Kidney (tissue), 14 donors: ENCODE measurements around the gene IGLL5. TPM values are rescaled to one million over a fixed set of nuclear protein-coding genes. Genes with fewer than 3 reads are reported as not detected.
A peak's percentile ranks its signal among the peaks of the same experiment; 100 is the strongest.

ENCODE experiments used
- DNase-seq, 5 donors: peaks; one replicate each; pipeline ENCODE4 v3.0.0-alpha.2; 2013 to 2020
- FAIRE-seq: peaks from 2 replicates; lab custom pipeline; 2012; peaks lifted over from hg19 to GRCh38; lab: Jason Lieb, UNC
- H3K27ac ChIP-seq, 2 donors: one replicate each; pipeline ENCODE4 v1.7.0; 2013; ENCODE audit warnings: low read depth in 2 of 2, low read length in 2 of 2, inconsistent platforms in 1 of 2
- H3K27me3 ChIP-seq: one replicate; pipeline ENCODE4 v1.7.1; 2013; ENCODE audit warnings: low read length, inconsistent platforms; ENCODE audit not compliant: control insufficient read depth, insufficient read depth
- H3K36me3 ChIP-seq, 3 donors: one replicate each; pipeline versions ENCODE4 v1.7.0 to v1.7.1; 2013; ENCODE audit warnings: low read length in 3 of 3, control low read depth in 1 of 3, inconsistent platforms in 1 of 3; ENCODE audit not compliant: insufficient read depth in 3 of 3, control insufficient read depth in 2 of 3
- H3K4me1 ChIP-seq, 3 donors: one replicate each; pipeline versions ENCODE4 v1.7.0 to v1.7.1; 2013; ENCODE audit warnings: low read length in 3 of 3, inconsistent platforms in 1 of 3, low read depth in 1 of 3; ENCODE audit not compliant: control insufficient read depth in 2 of 3, insufficient read depth in 2 of 3
- H3K4me3 ChIP-seq, 3 donors: one replicate each; pipeline versions ENCODE4 v1.7.0 to v1.8.1; 2013; ENCODE audit warnings: low read length in 3 of 3, control low read depth in 1 of 3, inconsistent platforms in 1 of 3
- H3K9ac ChIP-seq, 3 donors: one replicate each; pipeline versions ENCODE4 v1.7.0 to v1.7.1; 2013; ENCODE audit warnings: low read length in 3 of 3, control low read depth in 1 of 3, inconsistent platforms in 1 of 3
- H3K9me3 ChIP-seq, 3 donors: one replicate each; pipeline versions ENCODE4 v1.7.0 to v1.7.1; 2013; ENCODE audit warnings: low read length in 3 of 3, control low read depth in 1 of 3, inconsistent platforms in 1 of 3; ENCODE audit not compliant: control insufficient read depth in 2 of 3, insufficient read depth in 1 of 3
- intact Hi-C: fragments of 100-400 bp; cut with DNase I; formaldehyde crosslinking; loops from one replicate; pipeline ENCODE4 v1.11.1; 2022
- polyA plus RNA-seq: library from polyadenylated mRNA; stranded (reverse); fragments of 350-450 nt; fragmentation: Illumina TruSeq; extraction: RNeasy Lipid Tissue Mini Kit (QIAGEN cat#74804); gene quantifications from one replicate; pipeline ENCODE4 v1.2.3, GENCODE V29; 2014; ENCODE audit warnings: low read depth, low replicate concordance; ENCODE audit not compliant: insufficient read depth
- total RNA-seq: library from RNA; stranded (reverse); fragmentation: NEBNext Ultra II Directional; extraction: Animal tissue kit (Norgen Biotek cat#: 25700); gene quantifications from one replicate; pipeline ENCODE4 v1.2.1, GENCODE V29; 2021
- TF ChIP-seq, protein P1 (sequence below): IDR thresholded peaks from 3 replicates; pipeline ENCODE4 v1.5.1; 2012; ENCODE audit warnings: mild to moderate bottlenecking, moderate library complexity, borderline replicate concordance; ENCODE audit not compliant: insufficient read depth; ENCODE audit errors: extremely low read depth
- donor health status: control.
- donor health status: control.
- donor health status: control.
- donor health status: control.
- donor health status: control.
- donor health status: DM: yes; HTN: yes; CAD: no.
- donor health status: Normal renal cell carcinoma (clear cell type).

The IGLL5 gene
- total and polyA plus RNA-seq, 2 donors from 2014 or later = 1.9 to 103 TPM

DNA sequence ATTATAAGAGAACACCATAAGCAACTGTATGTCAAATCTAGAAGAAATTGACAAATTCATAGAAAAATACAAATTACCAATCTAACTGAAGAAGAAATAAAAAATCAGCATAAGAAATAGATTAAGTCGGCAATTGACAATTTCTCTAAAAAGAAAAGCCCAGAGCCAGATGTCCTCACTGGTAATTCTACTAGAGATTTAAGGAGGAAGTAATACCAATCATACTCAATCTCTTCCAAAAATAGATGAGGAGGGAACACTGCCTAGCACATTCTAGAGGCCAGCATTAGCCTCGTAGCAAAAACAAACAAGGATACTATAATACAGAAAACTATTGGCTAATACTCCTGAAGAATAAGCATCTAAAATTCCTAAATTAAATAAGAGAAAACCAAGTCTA lies 40.4 kb upstream of the IGLL5 start:
- intact Hi-C loops = no loop called here
- DNase-seq (no peak), FAIRE-seq (no peak)
- TF ChIP-seq, protein P1, sequence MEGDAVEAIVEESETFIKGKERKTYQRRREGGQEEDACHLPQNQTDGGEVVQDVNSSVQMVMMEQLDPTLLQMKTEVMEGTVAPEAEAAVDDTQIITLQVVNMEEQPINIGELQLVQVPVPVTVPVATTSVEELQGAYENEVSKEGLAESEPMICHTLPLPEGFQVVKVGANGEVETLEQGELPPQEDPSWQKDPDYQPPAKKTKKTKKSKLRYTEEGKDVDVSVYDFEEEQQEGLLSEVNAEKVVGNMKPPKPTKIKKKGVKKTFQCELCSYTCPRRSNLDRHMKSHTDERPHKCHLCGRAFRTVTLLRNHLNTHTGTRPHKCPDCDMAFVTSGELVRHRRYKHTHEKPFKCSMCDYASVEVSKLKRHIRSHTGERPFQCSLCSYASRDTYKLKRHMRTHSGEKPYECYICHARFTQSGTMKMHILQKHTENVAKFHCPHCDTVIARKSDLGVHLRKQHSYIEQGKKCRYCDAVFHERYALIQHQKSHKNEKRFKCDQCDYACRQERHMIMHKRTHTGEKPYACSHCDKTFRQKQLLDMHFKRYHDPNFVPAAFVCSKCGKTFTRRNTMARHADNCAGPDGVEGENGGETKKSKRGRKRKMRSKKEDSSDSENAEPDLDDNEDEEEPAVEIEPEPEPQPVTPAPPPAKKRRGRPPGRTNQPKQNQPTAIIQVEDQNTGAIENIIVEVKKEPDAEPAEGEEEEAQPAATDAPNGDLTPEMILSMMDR = no peak
- Histone ChIP-seq H3K27ac (no peak overlapping the region), H3K36me3 (no peaks in the 10 kb centered on the region), H3K4me1 (no peaks in the 10 kb centered on the region), H3K27me3 (no peaks in the 10 kb centered on the region), H3K9me3 (no peaks in the 10 kb centered on the region), H3K4me3 (no peak overlapping the region), H3K9ac (no peak overlapping the region)

DNA sequence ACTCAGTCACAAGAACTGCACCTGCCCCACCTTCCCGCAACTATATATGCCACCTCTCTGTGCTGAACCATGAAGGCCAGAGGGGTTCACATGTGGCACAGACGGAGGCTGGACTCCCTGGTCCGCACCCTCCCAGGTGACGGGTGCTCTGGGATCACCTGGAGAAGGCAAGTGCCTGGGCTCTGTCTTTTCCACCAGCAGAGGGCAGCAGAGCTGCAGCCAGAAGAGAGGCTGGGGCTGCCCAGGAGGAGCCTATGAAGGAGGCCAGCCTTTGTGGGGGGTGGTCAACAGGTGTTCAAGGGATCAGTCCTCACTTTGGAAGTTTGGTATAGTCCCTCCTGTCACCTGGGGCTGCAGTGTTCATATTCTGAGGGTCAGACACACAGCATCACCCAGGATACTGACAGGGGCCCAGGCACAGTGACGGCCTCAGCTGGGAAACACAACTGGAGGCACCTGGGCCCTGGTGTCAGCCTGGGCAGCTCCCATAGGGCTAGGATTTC lies 39.2 kb upstream of the IGLL5 start:
- H3K36me3 ChIP-seq = no peaks in the 10 kb centered on the region
- FAIRE-seq (no peak), DNase-seq (peak; percentile 72 to 81 (median 78))
- H3K4me3 ChIP-seq = no peak overlapping the region
- TF ChIP-seq, protein P1 = peak; percentile 85
- H3K27me3 ChIP-seq = no peaks in the 10 kb centered on the region
- intact Hi-C loops = no loop called here
- no peaks in the 10 kb centered on the region for H3K9me3 ChIP-seq
- H3K27ac ChIP-seq = no peak overlapping the region
- no peaks in the 10 kb centered on the region for H3K4me1 ChIP-seq
- no peak overlapping the region for H3K9ac ChIP-seq

DNA sequence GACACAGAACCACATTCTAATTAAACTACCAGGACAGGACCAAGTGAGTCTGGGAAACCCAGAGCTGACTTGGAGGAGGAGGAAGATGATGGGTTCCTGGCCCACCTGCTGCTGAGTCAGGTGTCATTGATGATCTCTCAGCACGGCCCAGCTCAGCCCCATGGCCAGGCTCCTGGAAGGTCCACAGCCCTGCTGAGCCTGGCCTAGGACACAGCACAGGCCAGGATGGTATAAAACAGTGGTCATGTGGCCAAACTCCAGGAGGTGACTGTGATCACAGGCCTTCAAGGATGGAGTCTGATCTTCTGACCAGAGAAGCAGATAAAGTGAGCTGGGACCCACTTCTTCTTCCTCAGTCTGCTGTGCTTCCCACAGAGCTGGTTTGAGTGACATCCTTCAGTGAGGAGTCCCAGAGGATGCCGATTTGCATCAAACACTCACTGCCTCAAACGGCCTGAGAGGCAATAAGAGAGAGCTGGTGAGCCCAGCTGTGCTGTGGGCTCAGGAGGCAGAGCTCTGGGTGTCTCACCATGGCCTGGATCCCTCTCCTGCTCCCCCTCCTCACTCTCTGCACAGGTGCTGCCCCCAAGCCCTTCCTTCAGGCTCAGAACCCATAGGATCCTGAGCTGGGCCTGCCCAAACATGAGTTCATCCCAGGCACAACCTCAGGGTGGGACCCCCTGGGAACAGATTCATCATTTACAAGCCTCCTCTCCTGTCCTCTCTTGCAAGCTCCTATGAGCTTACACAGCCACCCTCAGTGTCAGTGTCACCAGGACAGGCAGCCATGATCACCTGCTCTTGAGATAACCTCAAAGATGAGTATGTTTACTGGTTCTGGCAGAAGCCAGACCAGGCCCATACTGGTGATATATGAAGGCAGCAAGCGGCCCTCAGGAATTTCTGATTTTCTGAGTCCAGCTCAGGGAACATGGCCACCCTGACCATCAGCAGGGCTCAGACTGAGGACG lies 37.7 kb upstream of the IGLL5 start:
- DNase-seq (no peak), FAIRE-seq (no peak)
- no peak overlapping the region for H3K9ac ChIP-seq
- no peak overlapping the region for H3K4me3 ChIP-seq
- H3K27ac ChIP-seq = no peak overlapping the region
- no peaks in the 10 kb centered on the region for H3K4me1 ChIP-seq
- no peaks in the 10 kb centered on the region for H3K27me3 ChIP-seq
- TF ChIP-seq, protein P1 = no peak
- no peaks in the 10 kb centered on the region for H3K9me3 ChIP-seq
- intact Hi-C loops = no loop called here
- no peaks in the 10 kb centered on the region for H3K36me3 ChIP-seq
